HG03520 (cell line): ENCODE measurements around the gene ALPG.
"Not testable (repeated sequence)": the region's sequence is repeated elsewhere in the genome, so short reads cannot be mapped to it uniquely, and the experiment has no call there.

ENCODE experiments used
- ATAC-seq: cut with Tn5 transposase; IDR thresholded peaks from one replicate; pipeline ENCODE4 v1.9.1; 2021; ENCODE audit warnings: mild to moderate bottlenecking, moderate library complexity; ENCODE audit not compliant: unreplicated experiment

The ALPG gene

GRCh38 chr2:232406556-232407310, at the start of gene ALPG:
TSS of gene ALPG (plus strand) at chr2:232406844. CDS start at chr2:232406895, 51 bp downstream.
- ATAC-seq, result no peak

GRCh38 chr2:232361646-232362045, 45.0 kb upstream of the ALPG start:
- ATAC-seq, result no peak

- no peak for ATAC-seq
These were observed 44.3 kb upstream of the ALPG start for GRCh38 chr2:232362174-232362900.

GRCh38 chr2:232363064-232363783, 43.4 kb upstream of the ALPG start:
- ATAC-seq, result not testable (repeated sequence)

- no peak for ATAC-seq
These were observed 42.6 kb upstream of the ALPG start for GRCh38 chr2:232363784-232364615.

- not testable (repeated sequence) for ATAC-seq
These were observed 41.6 kb upstream of the ALPG start for GRCh38 chr2:232364806-232365594.

GRCh38 chr2:232365621-232366321, 40.9 kb upstream of the ALPG start:
- no peak for ATAC-seq

GRCh38 chr2:232366461-232366860, 40.2 kb upstream of the ALPG start:
- ATAC-seq, result not testable (repeated sequence)

- ATAC-seq, result no peak
These were observed 39.6 kb upstream of the ALPG start for GRCh38 chr2:232367016-232367415.

GRCh38 chr2:232367591-232368233, 38.9 kb upstream of the ALPG start:
- ATAC-seq, result no peak

GRCh38 chr2:232368311-232368731, 38.3 kb upstream of the ALPG start:
- no peak for ATAC-seq

GRCh38 chr2:232369126-232369951, 37.3 kb upstream of the ALPG start:
- ATAC-seq, result no peak

GRCh38 chr2:232370007-232370406, 36.6 kb upstream of the ALPG start:
- ATAC-seq, result not testable (repeated sequence)

GRCh38 chr2:232372231-232373208, 34.1 kb upstream of the ALPG start:
- no peak for ATAC-seq

GRCh38 chr2:232374356-232374755, 32.3 kb upstream of the ALPG start:
- no peak for ATAC-seq

- ATAC-seq, result no peak
These were observed 31.5 kb upstream of the ALPG start for GRCh38 chr2:232375164-232375563.

- ATAC-seq, result no peak
These were observed 30.4 kb upstream of the ALPG start for GRCh38 chr2:232376260-232376659.
